Measurements from ENCODE around the gene DOCK1.

DNA sequence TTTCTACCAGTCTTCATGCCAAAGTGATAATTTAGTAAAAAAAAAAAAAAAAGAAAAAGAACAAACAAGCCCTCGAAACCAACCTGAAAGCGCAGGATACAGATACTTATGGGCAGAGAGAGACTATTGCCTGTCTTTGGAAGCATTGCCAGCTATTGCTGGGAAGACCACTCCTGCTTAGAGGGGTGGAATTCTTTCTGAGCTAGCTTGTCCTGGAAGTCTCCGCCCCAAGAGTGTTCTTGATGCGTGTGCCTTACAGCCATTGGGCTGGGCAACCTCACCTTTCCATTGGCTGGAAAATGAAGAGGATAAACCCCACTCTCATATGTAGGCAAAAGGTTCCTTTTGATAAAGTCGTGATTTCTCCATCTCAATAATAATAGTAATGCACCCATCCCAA lies 311.0 kb downstream of the DOCK1 start:
- TF ChIP-seq POLR2AphosphoS5 (IDR thresholded peaks at IDR 0.05): no peak
- TF ChIP-seq, protein P1, sequence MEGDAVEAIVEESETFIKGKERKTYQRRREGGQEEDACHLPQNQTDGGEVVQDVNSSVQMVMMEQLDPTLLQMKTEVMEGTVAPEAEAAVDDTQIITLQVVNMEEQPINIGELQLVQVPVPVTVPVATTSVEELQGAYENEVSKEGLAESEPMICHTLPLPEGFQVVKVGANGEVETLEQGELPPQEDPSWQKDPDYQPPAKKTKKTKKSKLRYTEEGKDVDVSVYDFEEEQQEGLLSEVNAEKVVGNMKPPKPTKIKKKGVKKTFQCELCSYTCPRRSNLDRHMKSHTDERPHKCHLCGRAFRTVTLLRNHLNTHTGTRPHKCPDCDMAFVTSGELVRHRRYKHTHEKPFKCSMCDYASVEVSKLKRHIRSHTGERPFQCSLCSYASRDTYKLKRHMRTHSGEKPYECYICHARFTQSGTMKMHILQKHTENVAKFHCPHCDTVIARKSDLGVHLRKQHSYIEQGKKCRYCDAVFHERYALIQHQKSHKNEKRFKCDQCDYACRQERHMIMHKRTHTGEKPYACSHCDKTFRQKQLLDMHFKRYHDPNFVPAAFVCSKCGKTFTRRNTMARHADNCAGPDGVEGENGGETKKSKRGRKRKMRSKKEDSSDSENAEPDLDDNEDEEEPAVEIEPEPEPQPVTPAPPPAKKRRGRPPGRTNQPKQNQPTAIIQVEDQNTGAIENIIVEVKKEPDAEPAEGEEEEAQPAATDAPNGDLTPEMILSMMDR (IDR thresholded peaks at IDR 0.05): no peak
- TF ChIP-seq EP300 (IDR thresholded peaks at IDR 0.05): no peak
- no peak for TF ChIP-seq POLR2A (IDR thresholded peaks at IDR 0.05)
